ENCODE results near the gene OXNAD1. TPM values are rescaled to one million over a fixed set of nuclear protein-coding genes. Genes with fewer than 3 reads are reported as not detected.

The OXNAD1 gene
- total and polyA plus RNA-seq, 10 of the 15 experiments (the other 5 are each of a cell fraction or from before 2014, with no cell fraction given) = 5.6 to 27.8 (median 16.2) TPM

DNA sequence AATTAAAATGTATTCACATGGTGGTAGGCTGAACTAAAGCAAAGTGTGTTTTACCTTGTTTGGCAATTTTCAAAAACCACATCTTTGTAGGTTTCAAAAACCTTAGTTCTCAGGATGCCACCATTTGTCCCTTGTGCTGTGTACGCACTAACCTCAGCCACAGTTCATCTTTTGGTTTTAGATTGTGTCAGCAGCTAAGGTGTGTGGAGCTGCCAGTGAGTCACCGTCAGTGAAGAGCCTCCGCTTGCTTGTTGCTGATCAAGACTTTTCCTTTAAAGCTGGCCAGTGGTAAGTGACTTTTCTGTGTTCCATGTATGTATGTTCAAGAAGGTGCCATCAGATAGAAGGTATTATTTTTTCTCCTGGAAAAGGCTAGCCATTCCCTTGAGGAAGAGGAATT, 21.1 kb downstream of the OXNAD1 start (continued):
- 0 out of 4 replicates have a peak, but pooled peaks of 1 of the 2 experiments have one; percentile 11 for TF ChIP-seq EP300 (IDR thresholded peaks at IDR 0.05; ENCODE audit: borderline replicate concordance in 1 of 2, control insufficient read depth in 1 of 2, low read depth in 2 of 2, low read length in 2 of 2)
- no peak for TF ChIP-seq BCL11A (IDR thresholded peaks at IDR 0.05; ENCODE audit: low read depth, low read length)
- TF ChIP-seq YY1 (IDR thresholded peaks at IDR 0.05; ENCODE audit: low read depth, low read length) = no peak
- TF ChIP-seq RB1 (IDR thresholded peaks at IDR 0.05; ENCODE audit: borderline replicate concordance) = no peak
- TF ChIP-seq JUNB (IDR thresholded peaks at IDR 0.05) = peak; percentile 32
- TF ChIP-seq, protein P1, sequence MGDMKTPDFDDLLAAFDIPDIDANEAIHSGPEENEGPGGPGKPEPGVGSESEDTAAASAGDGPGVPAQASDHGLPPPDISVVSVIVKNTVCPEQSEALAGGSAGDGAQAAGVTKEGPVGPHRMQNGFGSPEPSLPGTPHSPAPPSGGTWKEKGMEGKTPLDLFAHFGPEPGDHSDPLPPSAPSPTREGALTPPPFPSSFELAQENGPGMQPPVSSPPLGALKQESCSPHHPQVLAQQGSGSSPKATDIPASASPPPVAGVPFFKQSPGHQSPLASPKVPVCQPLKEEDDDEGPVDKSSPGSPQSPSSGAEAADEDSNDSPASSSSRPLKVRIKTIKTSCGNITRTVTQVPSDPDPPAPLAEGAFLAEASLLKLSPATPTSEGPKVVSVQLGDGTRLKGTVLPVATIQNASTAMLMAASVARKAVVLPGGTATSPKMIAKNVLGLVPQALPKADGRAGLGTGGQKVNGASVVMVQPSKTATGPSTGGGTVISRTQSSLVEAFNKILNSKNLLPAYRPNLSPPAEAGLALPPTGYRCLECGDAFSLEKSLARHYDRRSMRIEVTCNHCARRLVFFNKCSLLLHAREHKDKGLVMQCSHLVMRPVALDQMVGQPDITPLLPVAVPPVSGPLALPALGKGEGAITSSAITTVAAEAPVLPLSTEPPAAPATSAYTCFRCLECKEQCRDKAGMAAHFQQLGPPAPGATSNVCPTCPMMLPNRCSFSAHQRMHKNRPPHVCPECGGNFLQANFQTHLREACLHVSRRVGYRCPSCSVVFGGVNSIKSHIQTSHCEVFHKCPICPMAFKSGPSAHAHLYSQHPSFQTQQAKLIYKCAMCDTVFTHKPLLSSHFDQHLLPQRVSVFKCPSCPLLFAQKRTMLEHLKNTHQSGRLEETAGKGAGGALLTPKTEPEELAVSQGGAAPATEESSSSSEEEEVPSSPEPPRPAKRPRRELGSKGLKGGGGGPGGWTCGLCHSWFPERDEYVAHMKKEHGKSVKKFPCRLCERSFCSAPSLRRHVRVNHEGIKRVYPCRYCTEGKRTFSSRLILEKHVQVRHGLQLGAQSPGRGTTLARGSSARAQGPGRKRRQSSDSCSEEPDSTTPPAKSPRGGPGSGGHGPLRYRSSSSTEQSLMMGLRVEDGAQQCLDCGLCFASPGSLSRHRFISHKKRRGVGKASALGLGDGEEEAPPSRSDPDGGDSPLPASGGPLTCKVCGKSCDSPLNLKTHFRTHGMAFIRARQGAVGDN (IDR thresholded peaks at IDR 0.05) = peak; percentile 42; the same call in 1 of the 2 replicates
- TF ChIP-seq MYB (IDR thresholded peaks at IDR 0.05; ENCODE audit: borderline replicate concordance, low read depth, low read length) = no peak
- peak; percentile 19; the same call in 1 of the 2 replicates for TF ChIP-seq MTA2 (IDR thresholded peaks at IDR 0.05; ENCODE audit: low read depth)
- TF ChIP-seq CREB1 (IDR thresholded peaks at IDR 0.05; ENCODE audit: low read depth) = no peak
- TF ChIP-seq ZNF274 (IDR thresholded peaks at IDR 0.05; ENCODE audit: insufficient read depth, insufficient read length) = no peak
- TF ChIP-seq NR2C2 (IDR thresholded peaks at IDR 0.05; ENCODE audit: borderline replicate concordance, control insufficient read depth, insufficient read length, low read depth) = no peak
- TF ChIP-seq, protein P2, sequence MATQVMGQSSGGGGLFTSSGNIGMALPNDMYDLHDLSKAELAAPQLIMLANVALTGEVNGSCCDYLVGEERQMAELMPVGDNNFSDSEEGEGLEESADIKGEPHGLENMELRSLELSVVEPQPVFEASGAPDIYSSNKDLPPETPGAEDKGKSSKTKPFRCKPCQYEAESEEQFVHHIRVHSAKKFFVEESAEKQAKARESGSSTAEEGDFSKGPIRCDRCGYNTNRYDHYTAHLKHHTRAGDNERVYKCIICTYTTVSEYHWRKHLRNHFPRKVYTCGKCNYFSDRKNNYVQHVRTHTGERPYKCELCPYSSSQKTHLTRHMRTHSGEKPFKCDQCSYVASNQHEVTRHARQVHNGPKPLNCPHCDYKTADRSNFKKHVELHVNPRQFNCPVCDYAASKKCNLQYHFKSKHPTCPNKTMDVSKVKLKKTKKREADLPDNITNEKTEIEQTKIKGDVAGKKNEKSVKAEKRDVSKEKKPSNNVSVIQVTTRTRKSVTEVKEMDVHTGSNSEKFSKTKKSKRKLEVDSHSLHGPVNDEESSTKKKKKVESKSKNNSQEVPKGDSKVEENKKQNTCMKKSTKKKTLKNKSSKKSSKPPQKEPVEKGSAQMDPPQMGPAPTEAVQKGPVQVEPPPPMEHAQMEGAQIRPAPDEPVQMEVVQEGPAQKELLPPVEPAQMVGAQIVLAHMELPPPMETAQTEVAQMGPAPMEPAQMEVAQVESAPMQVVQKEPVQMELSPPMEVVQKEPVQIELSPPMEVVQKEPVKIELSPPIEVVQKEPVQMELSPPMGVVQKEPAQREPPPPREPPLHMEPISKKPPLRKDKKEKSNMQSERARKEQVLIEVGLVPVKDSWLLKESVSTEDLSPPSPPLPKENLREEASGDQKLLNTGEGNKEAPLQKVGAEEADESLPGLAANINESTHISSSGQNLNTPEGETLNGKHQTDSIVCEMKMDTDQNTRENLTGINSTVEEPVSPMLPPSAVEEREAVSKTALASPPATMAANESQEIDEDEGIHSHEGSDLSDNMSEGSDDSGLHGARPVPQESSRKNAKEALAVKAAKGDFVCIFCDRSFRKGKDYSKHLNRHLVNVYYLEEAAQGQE (IDR thresholded peaks at IDR 0.05; ENCODE audit: low read depth, low read length) = no peak
